Measurements from ENCODE around the gene TUBB.
"Not testable (repeated sequence)": the region's sequence is repeated elsewhere in the genome, so short reads cannot be mapped to it uniquely, and the experiment has no call there.

The TUBB gene

DNA sequence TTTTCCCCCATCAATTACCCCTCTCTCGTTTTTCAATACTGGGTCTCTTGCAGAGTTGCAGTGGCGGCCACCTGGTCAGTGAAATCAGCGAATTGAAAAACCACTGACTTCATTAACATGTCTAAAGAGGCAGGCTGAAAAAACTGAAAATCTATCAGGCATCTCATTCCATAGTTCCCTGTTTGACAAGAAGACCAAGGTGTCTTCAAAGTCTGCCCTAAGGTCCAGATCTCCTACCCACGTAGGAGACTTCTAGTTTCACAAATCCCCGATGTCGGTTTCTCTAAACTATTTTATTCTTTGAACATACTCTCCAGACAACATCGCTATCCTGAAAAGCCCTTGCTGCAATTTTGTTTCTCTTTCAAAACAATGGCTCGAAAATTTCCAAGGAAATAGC, 796 bp upstream of the TUBB start:
- DNase-seq (ENCODE audit: low spot score) = no peak

DNA sequence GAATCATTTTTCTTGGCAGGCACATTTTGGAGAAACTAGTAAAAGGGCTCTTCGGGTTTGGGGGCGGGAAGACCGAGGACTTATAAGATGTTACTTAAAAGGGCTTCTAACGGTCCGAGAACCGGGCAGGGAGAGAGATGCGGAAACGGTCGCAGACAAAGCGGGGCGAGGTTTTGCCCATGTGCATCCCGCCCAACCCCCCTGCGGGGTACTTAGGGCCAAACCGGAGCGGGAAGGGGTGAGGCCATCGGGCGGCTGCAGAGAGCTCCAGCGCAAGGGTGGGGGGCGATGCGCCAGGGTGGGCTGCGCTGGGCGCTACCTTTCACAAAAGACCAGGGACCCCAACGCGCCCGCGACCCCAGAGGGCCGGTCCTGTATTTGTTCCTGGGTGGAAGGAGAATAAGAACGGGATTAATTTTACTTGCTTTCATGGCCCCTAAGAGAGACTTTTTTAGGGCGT, 616 bp downstream of the TUBB start:
- peak; percentile 78 for DNase-seq (ENCODE audit: low spot score)

DNA sequence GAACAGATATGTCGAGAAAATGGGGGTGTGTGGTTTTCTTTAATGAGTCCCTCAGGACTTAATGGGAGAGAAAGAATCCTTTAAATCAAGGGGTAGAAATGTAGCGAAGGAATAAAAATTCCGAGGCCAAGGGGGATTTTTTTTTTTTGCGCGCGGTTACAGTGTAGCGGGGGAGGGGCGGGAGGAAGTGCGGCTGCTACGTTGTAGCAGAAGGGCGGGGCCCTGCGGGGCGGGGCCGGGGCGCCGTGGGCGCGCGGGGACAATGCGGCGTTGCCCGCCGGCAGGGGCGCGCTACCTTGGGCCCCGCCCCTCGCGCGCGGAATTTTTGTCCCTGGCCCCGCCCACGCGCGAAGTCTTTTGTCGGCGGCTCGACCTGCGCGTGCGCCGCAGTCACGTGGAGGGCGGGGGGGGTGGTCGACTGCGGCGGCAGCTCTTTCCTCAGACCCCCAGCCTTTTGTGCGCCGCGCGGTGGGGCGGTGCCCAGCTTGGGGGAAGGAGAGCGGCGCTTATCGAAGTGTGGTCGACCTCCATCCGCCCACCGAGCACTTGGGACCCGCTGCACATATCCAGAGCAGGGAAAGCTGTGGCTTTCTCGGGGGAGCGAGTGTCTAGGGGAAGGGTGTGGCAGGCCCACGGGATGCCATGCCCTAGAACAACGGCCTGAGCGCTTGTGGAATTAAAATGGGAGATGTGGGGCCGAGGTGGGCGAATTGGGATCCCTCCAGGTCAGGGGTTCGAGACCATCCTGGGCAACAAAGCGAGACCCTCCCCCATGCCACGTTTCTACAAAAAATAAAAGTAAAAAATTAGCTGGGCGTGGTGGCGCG, 1.3 kb downstream of the TUBB start:
- peak; percentile 90 for DNase-seq (ENCODE audit: low spot score)

DNA sequence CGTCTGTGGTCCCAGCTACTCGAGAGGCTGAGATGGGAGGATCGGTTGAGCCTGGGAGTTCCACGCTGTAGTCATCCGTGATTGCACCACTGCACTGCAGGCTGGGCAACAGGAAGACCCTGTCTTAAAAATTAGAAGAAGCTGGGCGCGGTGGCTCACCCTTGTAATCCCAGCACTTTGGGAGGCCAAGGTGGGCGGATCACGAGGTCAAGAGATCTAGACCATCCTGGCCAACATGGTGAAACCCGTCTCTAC, 1.8 kb downstream of the TUBB start:
- DNase-seq (ENCODE audit: low spot score) = not testable (repeated sequence)

DNA sequence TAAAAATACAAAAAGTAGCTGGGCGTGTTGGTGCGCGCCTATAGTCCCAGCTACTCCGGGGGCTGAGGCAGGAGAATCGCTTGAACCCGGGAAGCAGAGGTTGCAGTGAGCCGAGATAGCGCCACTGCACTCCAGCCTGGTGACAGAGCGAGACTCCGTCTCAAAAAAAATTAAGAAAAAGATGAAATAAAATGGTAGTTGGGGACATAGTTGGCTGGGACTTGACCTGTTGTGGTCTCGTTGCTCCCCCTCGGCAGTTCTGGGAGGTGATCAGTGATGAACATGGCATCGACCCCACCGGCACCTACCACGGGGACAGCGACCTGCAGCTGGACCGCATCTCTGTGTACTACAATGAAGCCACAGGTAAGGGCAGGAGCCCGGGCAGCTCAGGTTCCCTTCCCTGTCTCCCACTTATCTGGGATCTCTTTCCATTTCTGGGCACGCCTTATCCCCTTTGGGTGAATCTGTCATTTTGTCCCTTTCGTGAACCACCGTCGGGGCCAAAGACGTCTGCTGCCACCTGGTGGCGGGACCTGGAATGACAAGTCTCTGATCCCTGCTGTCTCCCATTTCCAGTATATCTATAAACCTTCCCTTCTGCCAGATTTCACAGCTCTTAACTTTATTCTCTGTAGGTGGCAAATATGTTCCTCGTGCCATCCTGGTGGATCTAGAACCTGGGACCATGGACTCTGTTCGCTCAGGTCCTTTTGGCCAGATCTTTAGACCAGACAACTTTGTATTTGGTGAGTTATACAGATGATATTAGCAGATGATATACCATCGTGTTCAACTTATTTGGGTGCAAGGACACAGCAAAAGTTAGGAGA, 2.3 kb downstream of the TUBB start:
- peak; percentile 80 for DNase-seq (ENCODE audit: low spot score)

DNA sequence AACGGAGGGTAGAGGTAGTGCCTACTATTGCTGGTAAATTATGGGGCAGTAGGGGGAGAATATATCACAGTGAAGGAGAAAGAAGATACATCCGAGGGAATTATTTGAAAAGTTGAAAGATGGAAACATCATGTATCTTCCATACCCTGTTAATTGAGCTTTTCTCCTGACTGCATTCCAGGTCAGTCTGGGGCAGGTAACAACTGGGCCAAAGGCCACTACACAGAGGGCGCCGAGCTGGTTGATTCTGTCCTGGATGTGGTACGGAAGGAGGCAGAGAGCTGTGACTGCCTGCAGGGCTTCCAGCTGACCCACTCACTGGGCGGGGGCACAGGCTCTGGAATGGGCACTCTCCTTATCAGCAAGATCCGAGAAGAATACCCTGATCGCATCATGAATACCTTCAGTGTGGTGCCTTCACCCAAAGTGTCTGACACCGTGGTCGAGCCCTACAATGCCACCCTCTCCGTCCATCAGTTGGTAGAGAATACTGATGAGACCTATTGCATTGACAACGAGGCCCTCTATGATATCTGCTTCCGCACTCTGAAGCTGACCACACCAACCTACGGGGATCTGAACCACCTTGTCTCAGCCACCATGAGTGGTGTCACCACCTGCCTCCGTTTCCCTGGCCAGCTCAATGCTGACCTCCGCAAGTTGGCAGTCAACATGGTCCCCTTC, 3.1 kb downstream of the TUBB start:
- not testable (repeated sequence) for DNase-seq (ENCODE audit: low spot score)

DNA sequence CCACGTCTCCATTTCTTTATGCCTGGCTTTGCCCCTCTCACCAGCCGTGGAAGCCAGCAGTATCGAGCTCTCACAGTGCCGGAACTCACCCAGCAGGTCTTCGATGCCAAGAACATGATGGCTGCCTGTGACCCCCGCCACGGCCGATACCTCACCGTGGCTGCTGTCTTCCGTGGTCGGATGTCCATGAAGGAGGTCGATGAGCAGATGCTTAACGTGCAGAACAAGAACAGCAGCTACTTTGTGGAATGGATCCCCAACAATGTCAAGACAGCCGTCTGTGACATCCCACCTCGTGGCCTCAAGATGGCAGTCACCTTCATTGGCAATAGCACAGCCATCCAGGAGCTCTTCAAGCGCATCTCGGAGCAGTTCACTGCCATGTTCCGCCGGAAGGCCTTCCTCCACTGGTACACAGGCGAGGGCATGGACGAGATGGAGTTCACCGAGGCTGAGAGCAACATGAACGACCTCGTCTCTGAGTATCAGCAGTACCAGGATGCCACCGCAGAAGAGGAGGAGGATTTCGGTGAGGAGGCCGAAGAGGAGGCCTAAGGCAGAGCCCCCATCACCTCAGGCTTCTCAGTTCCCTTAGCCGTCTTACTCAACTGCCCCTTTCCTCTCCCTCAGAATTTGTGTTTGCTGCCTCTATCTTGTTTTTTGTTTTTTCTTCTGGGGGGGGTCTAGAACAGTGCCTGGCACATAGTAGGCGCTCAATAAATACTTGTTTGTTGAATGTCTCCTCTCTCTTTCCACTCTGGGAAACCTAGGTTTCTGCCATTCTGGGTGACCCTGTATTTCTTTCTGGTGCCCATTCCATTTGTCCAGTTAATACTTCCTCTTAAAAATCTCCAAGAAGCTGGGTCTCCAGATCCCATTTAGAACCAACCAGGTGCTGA, 3.9 kb downstream of the TUBB start:
- not testable (repeated sequence) for DNase-seq (ENCODE audit: low spot score)

DNA sequence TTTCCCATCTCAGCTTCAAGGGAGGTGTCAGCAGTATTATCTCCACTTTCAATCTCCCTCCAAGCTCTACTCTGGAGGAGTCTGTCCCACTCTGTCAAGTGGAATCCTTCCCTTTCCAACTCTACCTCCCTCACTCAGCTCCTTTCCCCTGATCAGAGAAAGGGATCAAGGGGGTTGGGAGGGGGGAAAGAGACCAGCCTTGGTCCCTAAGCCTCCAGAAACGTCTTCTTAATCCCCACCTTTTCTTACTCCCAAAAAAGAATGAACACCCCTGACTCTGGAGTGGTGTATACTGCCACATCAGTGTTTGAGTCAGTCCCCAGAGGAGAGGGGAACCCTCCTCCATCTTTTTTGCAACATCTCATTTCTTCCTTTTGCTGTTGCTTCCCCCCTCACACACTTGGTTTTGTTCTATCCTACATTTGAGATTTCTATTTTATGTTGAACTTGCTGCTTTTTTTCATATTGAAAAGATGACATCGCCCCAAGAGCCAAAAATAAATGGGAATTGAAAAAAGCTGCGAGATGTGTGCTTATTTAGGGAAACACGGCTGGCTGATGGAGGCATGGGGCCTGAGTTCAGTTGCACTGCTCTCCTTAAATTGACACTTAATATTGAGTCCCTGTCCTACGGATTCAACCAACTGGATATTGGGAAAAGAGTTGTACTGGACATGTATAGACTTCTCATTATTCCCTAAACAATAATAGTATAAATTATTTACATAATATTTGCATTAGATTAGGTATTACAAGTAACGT, 4.9 kb downstream of the TUBB start:
- DNase-seq (ENCODE audit: low spot score) = no peak

DNA sequence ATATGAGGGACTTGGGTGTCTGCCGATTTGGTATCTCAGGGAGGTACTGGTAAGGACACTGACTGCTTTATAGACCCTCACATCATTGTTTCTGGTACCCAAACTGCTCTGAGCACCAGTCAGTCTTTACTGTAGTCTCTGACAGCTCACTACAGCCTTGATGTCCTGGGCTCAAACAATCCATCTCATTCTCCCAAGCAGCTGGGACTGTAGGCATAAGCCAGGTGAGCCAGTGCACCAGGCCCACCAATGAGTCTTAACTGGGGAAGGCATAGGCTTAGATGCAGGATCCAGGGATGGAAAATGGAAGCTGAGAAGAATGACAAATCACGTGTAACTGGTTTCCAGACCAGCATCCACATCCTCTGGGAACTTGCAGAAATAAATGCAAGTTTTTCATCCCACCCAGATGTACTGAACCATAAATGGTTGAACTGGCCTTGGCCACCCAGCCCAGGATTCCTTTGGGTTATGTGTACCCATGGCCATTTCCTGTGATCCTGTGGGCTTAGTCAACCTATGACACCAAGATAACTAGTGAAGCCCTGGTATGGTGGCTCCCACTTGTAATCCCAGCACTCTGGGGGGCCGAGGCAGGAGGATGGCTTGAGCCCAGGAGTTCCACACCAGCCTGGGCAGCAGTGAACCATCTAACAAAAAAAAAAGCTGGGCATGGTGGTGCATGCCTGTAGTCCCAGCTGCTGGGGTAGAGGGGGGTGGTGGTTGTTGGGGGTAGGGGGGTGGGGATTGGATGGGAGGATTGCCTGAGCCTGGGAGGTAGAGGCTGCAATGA, 5.8 kb downstream of the TUBB start:
- DNase-seq (ENCODE audit: low spot score) = peak; percentile 72

DNA sequence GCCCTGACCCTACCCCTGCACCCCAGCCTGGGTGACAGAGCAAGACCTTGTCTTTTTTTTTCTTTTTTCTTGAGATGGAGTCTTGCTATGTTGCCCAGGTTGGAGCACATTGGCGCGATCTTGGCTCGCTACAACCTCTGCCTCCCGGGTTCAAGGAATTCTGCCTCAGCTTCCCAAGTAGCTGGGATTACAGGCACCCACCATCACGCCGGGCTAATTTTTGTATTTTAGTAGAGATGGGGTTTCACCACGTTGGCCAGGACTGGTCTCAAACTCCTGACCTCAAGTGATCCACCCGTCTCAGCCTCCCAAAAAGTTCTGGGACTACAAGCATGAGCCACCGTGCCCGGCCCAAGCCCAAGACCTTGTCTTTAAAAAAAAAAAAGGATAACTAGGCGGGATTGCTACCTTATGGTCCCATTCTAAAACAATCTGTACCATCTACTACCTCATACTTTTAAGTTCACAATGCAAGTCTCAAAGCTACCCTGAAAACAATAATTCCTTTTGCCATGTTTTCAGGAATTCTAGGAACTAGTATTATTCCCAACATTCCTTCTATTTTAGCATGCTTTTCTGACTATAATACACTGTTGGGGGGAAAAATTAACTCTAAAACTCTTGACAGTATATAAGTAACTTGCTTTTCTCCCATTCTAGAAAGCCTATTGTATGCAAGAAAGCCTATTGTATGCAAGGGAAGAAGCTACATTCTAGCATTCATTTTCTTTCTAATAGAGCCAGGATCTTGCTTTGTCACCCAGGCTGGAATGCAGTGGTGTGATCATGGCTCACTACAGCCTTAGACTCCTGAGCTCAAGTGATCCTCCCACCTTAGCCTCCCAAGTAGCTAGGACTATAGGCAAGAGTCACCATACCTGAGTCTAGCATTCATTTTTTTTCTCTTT, 6.6 kb downstream of the TUBB start:
- DNase-seq (ENCODE audit: low spot score) = no peak

DNA sequence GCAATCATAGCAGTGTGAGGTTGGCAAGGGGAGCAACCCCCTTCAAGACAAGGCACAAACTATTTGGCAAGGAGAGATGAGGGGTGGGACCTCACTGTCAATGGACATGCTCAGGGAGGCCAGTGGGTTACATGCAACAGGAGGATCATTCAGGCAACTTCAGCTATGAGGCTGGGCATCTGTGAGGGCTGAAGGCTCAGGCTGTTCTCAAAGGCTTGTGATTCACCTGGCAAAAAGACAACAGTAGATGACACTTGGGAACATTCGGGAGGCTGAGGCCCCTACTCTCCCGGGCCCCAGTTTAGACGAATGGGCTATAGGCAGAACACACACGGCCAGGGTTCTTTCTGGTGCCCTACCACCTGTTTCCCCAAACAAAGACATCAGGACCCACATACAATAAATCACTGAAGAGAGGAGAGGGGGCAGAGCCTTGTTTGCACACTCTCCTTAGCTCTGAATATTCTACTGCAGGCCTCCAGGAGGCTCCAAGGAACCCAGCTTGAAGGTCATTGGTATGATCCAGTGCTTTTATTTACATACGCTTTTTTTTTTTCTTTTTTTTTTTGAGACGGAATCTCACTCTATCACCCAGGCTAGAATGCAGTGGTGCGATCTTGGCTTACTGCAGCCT, 7.9 kb downstream of the TUBB start:
- peak; percentile 75 for DNase-seq (ENCODE audit: low spot score)

DNA sequence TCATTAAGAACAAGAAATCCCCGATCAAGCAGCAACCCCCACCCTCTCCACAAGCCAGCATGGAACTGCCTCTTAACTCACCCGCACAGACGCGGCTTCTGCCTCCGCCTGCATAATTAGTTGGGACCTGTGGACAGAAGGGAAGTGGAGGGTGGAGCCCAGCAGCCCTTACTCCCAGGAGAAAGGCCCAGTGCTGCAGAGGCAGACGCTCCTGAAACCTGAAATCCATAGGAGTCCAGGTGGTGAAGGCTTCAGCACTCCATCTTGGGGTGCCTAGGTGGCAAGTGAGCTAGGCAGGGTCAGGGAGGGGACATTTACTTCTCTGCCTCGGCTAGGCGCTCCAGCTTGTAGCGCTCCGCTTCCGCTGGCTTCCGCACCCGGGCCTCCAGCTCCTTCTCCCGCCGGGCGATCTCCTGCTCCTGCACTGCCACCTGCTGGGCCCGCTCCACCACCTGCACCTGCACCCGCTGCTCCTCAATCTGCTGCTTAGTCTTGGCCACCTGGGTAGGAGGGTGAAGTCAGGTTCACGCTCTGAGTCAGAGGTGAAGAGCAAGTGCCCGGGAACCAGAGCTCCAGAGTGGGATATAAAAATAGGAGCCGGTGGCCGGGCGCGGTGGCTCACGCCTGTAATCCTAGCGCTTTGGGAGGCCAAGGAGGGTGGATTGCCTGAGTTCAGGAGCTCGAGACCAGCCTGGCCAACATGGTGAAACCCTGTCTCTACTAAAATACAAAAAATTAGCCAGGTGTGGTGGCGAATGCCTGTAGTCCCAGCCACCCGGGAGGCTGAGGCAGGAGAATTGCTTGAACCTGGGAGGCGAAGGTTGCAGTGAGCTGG, 10.7 kb downstream of the TUBB start:
- DNase-seq (ENCODE audit: low spot score) = no peak

DNA sequence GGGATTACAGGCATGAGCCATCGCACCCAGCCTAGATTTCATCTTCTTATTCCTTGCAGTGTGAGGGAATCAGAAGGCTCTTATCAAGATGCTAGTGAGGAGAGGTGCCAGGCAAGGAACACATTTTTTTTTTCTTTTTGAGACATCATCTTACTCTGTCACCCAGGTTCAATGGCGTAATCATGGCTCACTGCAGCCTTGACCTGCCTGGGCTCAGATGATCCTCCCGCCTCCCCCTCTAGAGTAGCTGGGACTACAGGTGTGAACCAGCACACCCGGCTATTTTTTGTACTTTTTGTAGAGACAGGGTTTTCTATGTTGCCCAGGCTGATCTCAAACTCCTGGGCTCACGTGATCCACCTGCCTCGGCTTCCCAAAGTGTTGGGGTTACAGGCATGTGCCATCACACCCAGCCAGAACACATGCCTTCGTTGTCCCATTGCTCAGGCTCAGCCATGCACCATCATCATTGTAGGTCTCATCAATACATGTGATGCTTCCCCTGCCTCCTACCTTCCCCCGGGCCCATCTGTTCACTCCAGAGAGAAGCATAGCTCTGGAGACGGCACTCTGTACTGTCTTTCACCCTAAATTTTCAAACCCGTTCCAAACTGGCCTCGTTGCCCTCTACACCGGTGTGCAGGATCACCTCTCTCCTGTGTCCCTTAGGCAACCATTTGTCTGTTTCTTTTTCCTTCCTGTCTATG, 12.2 kb downstream of the TUBB start:
- no peak for DNase-seq (ENCODE audit: low spot score)

DNA sequence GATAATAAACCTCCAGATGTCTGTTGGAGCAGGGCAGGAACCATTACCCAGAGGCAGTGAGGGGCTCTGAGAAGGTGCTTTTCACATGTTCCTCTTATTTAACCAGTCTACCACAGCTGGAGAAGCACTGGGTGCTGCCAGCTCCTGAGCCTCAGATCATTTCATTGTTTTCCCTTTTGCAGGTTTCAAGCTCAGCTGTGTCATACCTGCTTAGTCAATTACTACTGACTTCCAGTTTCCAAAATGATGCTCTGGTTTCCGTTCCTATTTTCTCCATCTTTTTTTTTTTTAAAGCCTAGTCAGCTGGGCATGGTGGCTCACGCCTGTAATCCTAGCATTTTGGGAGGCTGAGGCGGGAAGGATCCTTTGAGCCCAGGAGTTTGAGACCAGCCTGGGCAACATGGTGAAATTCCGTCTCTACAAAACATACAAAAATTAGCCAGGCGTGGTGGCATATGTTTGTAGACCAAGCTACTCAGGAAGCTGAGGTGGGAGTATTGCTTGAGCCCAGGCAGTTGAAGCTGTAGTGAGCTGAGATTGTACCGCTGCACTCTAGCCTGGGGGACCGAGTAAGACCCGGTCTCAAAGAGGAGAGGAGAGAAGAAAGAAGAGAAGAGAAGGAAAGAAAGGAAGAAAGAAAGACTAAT, 15.6 kb downstream of the TUBB start:
- no peak for DNase-seq (ENCODE audit: low spot score)

DNA sequence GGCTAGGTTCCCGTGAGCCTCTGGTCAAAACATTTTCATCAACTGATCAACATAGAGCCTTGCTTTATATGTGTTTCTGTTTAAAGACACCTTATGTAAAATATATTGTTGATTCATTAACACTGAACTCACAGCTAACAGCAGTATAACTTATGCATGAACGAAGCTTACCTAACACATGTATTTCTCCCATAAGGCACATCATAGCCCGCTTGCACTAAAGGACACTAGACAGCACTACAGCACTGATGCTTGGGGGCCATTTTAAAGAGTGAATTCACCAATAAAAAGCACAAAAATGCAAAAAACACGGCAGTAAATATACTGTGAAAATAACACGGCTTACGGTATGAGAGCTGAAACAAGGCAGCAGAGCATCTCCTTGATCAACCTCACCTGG, 18.4 kb downstream of the TUBB start:
- no peak for DNase-seq (ENCODE audit: low spot score)

DNA sequence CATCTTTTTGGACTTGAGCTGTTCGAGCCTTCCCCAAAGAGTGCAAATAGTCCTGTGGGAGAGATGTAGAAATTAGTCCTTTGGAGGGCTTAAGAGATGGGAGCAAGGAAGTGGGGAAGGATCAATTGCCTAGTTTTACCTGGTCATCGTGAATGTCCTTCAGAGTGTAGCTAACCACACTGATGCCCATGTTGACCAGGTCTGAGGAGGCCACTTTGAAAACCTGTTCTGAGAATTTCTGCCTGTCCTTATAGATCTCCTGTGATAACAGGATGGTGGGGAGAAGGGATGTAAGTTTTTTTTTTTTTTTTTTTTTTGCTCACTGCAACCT, 20.4 kb downstream of the TUBB start:
- no peak for DNase-seq (ENCODE audit: low spot score)

Data from RKO (cell line).